ENCODE results near the gene IGSF23. TPM values are rescaled to one million over a fixed set of nuclear protein-coding genes. Genes with fewer than 3 reads are reported as not detected.
A peak's percentile ranks its signal among the peaks of the same experiment; 100 is the strongest.
"Not testable (repeated sequence)": the region's sequence is repeated elsewhere in the genome, so short reads cannot be mapped to it uniquely, and the experiment has no call there.

The IGSF23 gene
- total RNA-seq, 1 experiment from 2014 or later: not detected

DNA sequence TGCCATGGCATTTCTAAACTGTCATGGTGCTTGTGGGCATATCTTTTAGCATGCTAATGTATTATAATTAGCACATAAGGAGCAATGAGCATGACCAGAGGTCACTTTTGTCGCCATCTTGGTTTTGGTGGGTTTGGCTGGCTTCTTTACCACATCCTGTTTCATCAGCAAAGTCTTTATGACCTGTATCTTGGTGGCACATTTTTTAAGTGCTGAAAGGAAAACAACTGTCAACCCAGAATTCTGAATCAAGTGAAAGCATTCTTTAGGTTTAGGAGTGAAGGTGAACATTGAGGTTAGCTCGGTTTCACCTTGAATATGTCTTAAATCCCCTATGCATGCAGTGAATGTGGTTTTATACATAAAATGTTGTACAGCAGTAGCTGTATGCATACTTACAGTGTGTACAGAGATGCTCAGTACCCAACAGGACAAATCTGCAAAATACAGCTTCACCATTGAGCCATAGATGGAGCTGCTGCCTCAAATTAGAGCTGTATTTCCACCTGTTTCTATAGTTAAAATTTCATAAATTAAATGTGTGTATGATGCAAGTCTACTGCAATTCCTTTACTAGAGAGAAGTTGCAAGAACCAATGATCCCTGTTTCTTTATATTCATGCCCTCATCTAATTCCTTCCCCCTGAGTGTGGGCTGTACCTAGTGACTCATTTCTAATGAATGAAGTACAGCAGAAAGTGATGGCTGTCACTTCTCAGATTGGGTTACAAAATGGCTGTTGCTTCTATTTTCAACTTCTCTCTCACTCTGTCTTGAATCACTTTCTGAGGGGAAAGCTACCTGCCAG lies 25.2 kb upstream of the IGSF23 start:
- DNase-seq (ENCODE audit: low read depth): peak; percentile 97

DNA sequence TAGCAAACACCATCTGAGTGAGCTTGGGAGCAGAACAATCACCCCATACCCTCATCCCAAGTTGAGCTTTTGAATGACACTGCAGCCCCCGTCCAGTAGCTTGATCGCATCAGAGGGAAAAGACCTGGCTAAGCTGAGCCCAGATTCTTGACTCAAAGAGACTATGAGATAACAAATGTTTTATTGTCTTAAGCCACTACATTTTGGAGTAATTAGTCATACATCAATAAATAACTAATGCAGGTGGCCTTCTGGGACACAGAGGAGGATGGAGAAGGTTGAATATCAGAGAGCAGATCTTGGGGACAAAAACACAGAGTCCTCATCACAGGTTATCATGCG lies 24.6 kb upstream of the IGSF23 start:
- DNase-seq (ENCODE audit: low read depth): no peak

- no peak for DNase-seq (ENCODE audit: low read depth)
Measured at GRCh38 chr19:44590245-44591059, 22.9 kb upstream of the IGSF23 start.

GRCh38 chr19:44591340-44591993 lies 21.9 kb upstream of the IGSF23 start:
- not testable (repeated sequence) for DNase-seq (ENCODE audit: low read depth)

GRCh38 chr19:44592451-44592890 lies 20.9 kb upstream of the IGSF23 start:
- DNase-seq (ENCODE audit: low read depth): no peak

DNA sequence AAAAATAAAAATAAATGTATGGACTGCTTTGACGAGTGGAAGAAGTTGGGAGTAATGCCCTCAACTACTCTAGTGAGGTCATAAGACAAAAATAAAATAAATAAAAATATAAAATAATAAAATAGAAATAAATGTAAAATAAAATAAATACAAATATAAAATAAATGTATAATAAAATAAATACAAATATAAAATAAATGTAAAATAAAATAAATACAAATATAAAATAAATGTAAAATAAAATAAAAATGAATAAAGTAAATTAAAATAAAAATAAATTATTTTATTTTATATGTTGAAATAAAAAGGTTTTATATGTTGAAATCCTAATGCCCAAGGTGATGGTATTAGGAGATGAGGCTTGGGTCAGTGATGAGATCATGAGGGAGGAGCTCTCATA lies 20.1 kb upstream of the IGSF23 start:
- DNase-seq (ENCODE audit: low read depth): no peak

DNA sequence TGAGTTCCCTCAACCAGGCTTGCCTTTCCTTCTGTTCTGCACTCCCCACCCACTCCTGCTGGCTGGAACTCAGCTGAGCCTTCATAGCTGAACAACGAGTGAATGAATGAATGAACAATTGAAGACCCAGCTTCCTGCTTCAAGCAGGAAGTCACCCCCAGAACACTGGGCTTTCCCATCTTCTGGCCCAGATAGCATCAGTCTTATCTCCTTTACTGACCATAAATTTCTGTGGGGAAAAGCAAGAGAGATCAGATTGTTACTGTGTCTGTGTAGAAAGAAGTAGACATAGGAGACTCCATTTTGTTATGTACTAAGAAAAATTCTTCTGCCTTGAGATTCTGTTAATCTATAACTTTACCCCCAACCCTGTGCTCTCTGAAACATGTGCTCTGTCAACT lies 19.5 kb upstream of the IGSF23 start:
- DNase-seq (ENCODE audit: low read depth): not testable (repeated sequence)

DNA sequence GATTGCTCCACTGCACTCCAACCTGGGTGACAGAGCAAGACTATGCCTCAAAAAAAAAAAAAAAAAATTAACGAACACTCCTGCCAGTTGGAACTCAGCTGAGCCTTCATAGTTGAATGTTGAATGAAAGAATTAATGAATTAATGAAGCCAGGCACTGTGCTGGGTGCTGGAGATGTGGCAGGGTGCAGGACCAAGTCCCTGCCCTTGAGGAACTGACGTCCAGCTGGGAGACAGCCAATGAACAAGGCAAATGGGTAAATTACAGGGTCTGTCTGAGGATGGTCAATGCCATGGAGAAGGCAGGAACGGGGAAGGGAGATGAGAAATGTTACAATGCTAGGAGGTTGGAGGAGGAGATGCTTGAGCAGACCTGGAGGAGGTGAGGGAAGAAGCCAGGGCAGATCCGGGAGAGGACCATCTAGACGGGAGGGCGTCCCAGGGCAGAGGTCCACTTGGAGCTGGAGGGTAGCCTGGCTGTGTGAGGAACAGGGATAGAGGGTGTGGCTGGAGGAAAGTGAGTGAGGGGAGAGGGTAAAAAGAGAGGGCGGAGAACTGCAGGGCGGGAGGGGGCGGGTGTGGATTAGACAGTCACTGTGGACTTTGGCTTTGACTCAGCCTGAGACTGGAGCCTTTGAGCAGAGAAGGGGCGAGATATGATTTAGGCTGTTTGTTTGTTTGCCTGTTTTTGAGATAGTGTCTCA lies 16.8 kb upstream of the IGSF23 start:
- DNase-seq (ENCODE audit: low read depth): no peak

DNA sequence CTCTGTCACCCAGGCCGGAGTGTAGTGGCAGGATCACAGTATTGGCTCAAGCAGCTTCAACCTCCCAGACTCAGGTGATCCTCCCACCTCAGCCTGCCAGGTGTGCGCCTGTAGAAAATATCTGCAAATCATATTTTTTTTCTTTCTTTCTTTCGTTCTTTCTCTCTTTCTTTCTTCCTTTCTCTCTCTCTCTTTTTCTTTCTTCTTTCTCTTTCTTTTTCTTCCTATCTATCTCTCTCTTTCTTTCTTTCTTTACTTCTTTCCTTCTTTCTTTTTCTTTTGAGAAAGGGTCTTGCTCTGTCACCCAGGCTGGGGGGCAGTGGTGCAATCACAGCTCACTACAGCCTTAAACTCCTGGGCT lies 16.3 kb upstream of the IGSF23 start:
- no peak for DNase-seq (ENCODE audit: low read depth)

- no peak for DNase-seq (ENCODE audit: low read depth)
Measured at GRCh38 chr19:44598355-44598754, 15.0 kb upstream of the IGSF23 start.

GRCh38 chr19:44598880-44599279 lies 14.5 kb upstream of the IGSF23 start:
- no peak for DNase-seq (ENCODE audit: low read depth)

GRCh38 chr19:44600466-44600865 lies 12.9 kb upstream of the IGSF23 start:
- no peak for DNase-seq (ENCODE audit: low read depth)

- no peak for DNase-seq (ENCODE audit: low read depth)
Measured at GRCh38 chr19:44602081-44602480, 11.3 kb upstream of the IGSF23 start.

GRCh38 chr19:44603201-44603945 lies 10.0 kb upstream of the IGSF23 start:
- peak; percentile 73 for DNase-seq (ENCODE audit: low read depth)

DNA sequence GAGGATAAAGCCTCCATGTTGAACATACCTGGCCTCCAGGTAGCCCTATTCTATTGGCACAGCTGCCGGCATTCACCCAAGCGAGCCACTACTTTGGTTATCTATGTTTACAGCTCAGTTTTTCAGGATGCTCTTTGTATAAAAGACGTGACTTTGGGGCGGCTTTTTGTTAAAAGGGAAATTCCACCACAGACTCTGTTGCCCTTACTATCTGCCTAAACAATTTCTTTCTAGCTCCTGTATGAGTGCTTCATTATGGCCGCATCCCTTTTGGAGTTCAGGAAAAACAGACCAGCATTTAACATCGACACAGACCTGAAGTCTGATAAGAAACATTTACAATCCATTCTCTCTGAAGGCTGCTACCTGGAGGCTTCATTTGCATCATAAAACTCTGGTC lies 9.1 kb upstream of the IGSF23 start:
- no peak for DNase-seq (ENCODE audit: low read depth)

DNA sequence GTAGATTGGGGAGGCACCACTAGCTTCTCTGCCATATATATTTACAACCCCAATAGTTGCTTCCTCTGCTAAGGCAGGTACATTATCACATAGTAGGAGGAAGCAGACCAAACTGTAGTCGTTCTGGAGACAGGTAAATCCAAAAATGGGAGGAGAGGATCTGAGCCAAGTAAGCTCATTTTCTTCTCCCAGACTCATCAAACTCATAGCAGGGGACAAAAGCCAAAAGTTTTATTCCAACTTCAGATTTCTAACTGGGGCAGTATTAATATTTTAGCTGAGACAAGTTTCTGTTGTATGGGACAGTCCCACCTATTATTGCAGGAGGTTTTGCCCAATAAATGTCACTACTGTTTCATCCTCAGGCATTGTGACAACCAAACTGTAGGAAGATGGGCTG lies 7.8 kb upstream of the IGSF23 start:
- DNase-seq (ENCODE audit: low read depth): no peak

DNA sequence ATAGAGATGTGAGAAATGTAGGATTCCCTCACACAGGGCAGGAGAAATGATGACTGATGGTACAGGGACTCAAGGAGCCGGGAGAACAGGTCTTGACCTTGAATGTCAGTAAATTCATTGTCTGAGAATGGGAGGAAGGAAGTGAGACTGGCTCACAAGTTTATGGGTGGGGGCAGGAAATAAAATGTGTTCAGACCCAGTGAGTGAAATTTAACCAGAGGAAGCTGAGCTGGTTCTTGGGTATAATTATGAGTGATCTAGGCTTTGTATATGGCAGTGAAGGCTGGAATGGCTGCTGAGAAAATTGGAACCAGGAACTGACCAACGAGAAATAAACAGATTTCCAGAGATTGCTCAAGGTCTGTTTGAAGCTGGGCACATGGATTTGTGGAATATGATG lies 6.3 kb upstream of the IGSF23 start:
- DNase-seq (ENCODE audit: low read depth): peak; percentile 51

DNA sequence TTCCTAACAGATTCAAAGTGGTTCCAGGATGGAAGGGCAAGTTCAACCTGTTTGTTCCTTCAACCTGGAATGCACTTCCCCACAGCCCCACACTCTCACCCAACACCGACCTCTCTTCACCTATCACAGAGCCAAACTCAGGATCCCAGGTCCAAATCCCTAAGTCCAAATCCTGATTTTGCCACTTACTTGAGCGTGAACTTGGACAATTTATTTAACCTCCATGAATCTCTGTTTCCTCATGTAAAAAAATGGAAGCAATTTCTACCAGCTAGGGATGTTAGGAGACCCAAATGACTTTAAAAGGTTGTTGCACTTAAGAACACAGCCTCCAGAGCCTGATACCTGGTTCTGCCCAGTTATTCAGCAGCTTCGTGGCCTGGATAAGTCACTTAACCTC lies 5.4 kb upstream of the IGSF23 start:
- no peak for DNase-seq (ENCODE audit: low read depth)

DNA sequence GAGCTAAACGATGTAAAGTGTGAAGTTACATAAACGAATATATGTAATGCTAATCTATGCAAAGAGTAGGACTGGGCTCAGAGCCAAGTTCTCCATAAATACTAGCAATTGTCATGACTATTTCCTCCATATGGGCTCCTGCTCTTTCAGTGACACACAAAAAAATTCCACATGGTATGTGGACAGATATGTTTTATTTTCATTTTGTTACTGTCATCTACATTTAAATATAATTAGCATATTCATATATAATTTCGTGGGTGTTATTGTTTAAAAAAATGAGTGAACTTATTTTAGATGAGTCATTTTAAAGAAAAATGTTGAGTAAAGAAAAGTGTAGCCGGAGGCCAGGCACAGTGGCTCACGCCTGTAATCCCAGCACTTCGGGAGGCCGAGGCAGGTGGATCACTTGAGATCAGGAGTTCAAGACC lies 5.0 kb upstream of the IGSF23 start:
- peak; percentile 36 for DNase-seq (ENCODE audit: low read depth)

- peak; percentile 23 for DNase-seq (ENCODE audit: low read depth)
Measured at GRCh38 chr19:44609219-44609618, 4.1 kb upstream of the IGSF23 start.

DNA sequence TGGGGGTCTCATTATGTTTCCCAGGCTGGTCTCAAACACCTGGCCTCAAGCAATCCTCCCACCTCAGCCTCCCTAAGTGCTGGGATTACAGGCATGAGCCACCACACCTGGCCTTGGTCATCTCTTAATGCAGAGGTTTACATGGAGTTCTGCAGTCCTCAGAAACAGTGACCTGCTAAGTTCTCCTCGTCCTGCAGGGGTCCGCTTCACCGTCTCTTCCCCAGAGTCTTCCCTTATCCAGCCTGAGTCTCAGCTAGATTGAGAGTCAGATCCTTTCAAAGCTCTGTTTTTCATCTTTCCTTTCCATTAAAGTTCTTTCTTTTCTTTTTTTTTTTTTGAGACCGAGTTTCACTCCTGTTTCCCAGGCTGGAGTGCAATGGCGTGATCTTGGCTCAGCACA lies 2.9 kb upstream of the IGSF23 start:
- not testable (repeated sequence) for DNase-seq (ENCODE audit: low read depth)
